PC-9 (cell line): ENCODE results near the gene GAB2.

Source experiments
- EZH2 ChIP-seq: fragments of 200-600 bp; sonication (generic); IDR thresholded peaks from 2 replicates; pipeline ENCODE4 v1.8.0; 2017; ENCODE audit warnings: antibody characterized with exemption, low read depth
- TF ChIP-seq, protein P1 (sequence below): fragments of 200-600 bp; sonication (generic); conservative IDR thresholded peaks from 2 replicates; pipeline ENCODE4 v1.6.1; 2017; ENCODE audit warnings: mixed run types, antibody characterized with exemption, mild to moderate bottlenecking, moderate library complexity

DNA sequence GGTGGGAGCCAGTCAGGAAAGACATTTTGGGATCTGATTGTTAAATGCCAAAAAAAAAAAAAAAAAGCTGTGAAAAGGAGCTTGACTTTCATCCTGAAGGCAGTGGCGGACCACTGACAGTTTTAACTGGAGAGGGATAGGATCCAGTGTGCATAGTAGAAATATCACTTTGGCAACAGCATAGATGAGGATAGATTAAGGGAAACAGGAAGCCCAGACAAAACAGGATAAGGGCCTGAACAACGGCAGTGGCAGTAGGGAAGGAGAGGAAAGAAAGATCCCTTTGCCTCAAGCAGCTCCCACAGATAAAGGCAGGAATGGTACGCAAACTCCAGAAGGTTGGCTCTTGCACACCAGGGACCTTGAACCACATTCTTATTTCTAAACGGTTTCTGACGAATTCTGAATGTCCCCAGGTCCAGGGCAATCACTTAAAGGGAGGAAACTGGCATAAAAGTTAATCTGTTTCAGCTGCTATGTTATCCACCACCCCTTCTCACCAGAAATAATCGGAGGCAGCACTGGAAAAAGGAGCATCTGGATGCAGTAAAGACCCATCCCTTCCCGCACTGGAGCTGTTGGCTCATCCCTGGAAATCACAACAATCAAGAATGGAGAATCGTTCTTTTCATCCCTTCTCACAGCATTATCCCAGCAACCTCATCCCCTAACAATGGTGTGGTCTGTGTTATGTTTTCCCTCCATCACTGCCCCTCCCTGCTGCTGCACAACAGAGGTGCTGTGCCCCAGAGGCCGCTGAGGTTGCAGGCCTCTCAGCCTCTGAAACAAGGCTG lies 99.1 kb downstream of the GAB2 start:
- no peak for TF ChIP-seq EZH2
- TF ChIP-seq, protein P1, sequence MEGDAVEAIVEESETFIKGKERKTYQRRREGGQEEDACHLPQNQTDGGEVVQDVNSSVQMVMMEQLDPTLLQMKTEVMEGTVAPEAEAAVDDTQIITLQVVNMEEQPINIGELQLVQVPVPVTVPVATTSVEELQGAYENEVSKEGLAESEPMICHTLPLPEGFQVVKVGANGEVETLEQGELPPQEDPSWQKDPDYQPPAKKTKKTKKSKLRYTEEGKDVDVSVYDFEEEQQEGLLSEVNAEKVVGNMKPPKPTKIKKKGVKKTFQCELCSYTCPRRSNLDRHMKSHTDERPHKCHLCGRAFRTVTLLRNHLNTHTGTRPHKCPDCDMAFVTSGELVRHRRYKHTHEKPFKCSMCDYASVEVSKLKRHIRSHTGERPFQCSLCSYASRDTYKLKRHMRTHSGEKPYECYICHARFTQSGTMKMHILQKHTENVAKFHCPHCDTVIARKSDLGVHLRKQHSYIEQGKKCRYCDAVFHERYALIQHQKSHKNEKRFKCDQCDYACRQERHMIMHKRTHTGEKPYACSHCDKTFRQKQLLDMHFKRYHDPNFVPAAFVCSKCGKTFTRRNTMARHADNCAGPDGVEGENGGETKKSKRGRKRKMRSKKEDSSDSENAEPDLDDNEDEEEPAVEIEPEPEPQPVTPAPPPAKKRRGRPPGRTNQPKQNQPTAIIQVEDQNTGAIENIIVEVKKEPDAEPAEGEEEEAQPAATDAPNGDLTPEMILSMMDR: no peak
